ENCODE measurements around the gene SNN.

SNN gene

DNA sequence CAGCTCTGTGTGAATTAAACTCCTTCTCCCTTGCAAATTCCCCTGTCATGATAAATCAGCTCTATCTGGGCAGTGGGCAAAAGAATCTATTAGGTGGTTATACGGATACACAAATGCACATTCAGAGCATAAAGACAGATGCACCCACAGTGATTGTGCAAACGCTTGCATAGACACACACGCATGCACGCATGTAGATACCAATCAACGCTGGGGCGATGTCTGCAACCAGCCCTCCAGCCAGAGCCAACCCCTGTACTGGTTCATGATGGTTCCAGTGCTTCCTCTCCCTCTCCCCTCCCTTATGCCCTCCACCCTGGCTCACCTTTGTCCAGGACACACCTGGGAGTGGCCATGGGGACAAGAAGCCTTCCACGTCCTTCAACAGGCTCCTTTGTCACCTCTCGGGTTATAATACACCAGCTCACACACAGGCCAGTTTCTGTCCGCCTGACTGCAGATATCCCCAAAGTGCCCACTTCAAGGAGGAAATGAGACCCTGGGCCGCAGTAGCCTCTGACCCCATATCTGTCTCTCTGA is 33.1 kb upstream of the SNN start:
- no peak for DNase-seq (ENCODE audit: low spot score)

DNA sequence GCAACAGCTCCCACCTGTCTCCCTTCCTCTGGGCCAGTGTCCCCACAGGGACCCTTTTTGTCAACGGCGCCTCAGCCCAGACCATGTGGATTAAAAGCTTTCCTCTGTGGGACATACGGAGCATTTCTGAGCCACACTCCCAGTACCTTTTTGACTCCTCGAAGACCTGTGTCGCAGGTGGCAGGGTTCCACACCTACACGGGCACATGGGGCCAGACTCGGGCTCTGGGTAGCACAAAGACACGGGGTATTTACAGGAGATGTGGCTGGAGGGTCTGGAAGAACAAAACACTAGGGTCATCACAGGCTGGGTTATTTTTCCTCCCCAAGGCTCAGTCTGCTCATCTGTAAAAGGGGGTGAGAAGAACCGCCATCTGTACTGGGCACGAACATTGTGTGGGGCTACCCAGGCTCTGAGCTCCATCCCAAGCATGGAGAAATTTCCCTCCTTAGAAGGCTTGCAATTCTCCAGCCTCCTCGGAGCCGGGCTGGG is 32.5 kb upstream of the SNN start:
- no peak for DNase-seq (ENCODE audit: low spot score)

DNA sequence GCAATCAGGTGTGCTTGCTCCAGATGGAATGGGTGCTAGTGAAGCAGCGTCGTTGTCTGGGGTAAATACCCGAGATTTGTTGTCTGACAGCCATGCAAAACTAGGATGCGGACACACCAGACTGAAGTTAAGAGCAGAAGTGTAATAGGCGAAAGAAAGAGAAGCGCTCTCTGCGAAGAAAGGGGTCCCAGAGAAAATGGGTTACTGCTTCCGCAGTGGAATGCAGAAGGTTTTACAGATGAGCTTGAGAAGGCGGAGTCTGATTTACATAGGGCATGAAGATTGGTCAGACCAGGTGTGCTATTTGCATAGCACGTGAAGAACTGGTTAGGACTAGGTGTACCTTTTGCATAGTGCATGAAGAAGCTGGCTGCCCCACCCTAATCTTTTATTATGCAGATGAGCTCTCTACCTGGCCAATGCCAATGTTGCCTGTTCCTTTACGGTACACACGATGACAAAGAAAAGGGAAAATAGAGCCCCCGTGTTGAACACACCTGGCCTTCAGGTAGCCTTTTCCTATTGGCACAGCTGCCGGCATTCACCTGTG is 32.0 kb upstream of the SNN start:
- DNase-seq (ENCODE audit: low spot score) = no peak

DNA sequence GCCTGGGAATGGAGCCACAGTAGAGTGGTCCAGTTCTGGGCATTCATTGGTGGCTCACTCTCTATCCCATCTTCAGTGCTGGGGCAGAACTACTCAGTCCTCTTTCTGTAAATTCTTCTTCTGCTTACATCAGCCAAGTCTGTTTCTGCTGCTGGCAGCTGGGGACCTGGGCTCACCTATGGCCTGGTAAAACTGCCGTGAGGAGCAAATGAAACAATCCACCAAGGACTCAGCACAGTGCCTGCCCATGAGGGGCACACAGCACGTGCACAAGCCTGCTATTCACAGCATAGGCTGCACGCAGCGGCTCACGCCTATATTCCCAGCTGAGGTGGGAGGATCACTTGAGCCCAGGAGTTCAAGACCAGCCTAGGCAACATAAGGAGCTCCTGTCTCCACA is 30.9 kb upstream of the SNN start:
- no peak for DNase-seq (ENCODE audit: low spot score)

DNA sequence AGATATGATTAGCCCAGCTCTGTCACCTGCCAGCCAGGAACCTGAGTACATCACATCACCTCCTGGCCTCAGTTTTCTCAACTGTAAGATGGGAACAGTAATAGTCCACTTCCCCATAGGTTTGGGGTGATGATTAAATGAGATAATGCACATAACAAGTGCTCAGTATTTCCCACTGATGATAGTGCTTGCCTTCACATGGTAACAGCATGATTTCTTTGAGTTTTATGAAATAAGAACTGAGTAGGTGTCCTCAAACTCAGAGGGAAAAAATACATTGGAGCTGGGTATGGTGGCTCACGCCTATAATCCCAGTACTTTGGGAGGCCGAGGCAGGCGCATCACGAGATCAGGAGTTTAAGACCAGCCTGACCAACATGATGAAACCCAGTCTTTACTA is 30.1 kb upstream of the SNN start:
- DNase-seq (ENCODE audit: low spot score) = no peak

DNA sequence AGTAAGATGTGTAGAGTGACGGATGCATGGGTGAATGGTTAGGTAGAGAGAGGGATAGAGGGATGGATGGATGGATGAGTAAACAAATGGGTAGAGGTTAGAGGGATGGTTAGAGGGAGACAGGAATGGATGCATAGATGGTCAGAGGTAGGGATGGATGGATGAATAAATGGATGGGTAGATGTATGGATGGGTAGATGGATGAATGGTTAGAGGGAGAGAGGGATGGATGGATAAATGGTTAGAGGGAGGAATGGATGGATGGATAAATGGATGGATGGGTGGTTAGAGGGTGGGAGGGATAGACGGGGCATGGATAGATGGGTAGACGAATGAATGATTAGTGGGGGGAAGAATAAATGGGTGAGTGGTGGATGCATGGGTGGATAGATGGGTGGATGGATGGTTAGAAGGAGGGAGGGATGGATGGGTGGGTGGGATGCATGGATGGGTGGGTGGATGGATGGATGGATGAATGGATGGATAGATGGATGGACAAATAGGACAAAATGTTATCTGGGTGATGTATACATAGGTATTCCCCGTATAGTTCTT is 29.2 kb upstream of the SNN start:
- DNase-seq (ENCODE audit: low spot score) = no peak

DNA sequence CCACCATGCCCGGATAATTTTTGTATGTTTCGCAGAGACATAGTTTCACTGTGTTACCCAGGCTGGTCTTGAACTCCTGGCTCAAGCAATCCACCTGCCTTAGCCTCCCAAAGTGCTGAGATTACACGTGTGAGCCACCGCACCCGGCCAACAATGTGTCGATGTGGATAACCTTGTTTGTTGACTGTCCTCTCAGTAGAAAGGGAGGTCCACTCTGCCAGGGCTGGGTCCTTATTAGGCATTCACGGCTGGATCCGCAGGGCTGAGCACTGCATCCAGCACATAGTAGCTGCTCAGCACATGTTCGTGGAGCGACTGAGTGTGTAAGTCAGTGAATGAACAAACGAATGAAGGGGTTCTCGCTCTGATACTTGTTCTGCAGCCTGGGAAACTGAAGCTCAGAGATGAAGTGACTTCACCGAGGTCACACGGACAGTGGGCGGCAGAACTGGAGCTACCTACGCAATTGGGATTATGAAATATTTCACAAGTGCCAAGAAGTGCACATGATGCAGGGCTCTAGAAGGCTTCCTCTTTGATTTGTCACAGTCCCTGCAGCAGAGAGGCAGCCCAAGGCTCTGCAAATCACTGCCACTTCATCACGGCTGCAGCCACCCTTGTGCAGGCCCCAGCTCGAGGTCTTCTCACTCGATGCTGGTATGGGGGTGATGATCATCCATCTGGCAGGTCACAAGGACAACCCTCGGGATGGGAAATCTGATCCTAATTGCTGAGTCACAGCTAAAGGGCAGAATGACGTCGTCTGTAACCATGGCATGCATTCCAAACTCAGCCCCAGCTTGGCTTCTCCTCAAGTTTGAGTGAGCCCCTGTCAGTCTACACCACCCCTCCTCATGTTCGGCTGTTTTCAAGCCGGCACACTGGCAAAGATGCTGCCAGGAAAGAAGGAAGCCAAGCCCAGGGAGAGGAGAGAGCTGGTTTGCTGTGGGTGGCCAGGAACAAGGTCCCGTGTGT is 28.0 kb upstream of the SNN start:
- DNase-seq (ENCODE audit: low spot score) = peak; percentile 88

DNA sequence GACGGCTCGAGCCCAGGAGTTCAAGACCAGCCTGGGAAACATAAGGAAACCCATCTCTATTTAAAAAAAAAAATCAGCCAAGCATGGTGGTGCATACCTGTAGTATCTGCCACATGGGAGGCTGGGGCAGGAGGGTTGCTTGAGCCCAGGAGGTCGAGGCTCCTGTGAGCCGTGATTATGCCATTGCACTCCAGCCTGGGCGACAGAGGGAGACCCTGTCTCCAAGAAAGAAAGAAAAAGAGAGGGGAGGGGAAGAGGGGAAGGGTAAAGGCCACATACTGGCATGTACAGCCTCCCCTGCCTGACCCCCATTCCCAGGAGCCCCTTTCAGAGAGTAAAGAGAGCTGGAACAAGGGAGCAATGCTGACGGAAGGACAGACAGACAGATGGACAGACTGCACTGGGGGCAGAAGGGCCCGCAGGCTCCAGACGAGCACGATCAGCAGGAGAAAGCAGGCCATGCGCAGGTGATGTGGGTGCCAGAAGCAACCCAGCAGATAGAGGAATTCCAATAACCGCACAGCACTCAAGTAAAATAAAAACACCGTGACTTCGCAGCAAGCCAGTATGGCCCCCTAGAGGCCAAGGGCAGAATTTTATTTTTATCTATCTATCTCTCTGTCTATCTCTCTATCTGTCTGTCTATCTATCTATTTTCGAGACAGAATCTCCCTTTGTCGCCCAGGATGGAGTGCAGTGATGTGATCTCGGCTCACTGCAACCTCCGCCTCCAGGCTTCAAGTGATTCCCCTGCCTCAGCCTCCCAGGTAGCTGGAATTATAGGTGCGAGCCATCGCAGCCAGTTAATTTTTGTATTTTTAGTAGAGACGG is 27.1 kb upstream of the SNN start:
- DNase-seq (ENCODE audit: low spot score) = peak; percentile 73

DNA sequence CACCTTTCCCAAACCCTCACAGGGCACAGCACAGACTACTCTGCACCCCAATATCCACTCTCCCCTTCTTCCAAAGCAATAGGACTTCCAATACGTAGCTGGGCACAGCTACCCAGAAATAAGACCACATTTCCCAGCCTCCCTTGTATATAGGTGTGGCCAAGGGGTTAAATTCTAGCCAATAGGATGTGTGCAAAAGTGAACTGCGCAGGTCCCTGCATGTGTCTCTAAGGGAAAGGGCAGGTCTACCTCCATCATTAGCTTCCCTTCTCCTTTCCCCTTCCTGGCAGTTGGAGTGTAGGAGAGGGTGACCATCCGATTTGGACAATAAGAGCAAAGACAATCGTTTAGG is 25.5 kb upstream of the SNN start:
- DNase-seq (ENCODE audit: low spot score) = no peak

DNA sequence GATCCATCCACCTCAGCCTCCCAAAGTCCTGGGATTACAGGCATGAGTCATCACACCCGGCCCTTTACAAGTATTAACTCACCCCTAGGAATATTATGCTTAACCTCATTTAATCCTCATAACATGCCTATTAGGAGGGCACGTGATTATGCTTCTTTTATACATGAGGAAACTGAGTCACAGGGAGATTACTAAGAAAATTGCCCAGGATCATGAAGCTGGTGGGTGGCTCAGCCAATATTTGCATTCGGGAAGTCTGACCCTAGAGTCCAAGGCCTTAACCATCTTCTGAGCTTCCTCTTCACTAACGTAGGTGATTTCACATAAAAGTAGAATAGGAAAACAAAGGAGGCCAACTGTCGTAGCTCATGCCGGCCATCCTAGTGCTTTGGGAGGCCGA is 19.0 kb upstream of the SNN start:
- DNase-seq (ENCODE audit: low spot score) = no peak

DNA sequence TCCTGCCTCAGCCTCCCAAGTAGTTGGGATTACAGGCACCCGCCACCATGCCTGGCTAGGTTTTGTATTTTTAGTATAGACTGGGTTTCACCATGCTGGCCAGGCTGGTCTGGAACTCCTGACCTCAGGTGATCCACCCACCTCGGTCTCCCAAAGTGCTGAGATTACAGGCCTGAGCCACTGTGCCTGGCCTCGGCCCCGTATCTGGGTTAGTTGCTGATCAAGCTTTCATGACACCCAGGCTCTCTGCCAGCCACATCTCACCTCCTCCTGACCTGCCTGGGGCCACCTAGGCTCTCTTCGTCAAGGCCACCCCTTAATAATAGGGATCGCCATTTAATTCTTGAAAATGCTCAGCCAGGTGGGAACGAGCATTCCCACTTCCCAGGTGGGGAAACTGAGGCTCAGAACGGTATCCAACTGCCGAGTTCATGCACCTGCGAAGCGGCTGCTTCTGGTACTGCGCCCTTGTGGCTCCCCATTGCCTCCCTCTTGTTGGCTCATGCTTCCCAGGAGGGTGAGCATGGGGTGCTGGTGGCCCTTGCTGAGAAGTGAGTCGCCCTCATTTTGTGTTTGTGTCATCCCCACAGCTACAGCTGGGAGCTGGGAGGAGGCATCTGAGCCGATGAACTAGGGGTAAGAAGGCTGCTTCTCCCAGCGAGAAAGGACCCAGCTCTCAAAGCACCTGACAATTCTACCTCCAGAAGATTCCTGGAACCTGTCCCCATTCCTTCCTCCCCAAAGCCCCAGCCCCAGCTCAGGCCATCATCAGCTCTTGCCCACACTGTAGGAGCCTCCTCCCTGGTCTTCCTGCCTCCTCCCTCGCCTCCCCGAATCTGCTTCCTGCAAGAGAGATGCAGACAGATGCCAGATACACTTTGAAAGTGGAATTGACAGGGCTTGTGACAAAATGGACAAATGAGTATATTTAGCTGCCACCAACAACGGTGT is 17.3 kb upstream of the SNN start:
- DNase-seq (ENCODE audit: low spot score) = no peak

DNA sequence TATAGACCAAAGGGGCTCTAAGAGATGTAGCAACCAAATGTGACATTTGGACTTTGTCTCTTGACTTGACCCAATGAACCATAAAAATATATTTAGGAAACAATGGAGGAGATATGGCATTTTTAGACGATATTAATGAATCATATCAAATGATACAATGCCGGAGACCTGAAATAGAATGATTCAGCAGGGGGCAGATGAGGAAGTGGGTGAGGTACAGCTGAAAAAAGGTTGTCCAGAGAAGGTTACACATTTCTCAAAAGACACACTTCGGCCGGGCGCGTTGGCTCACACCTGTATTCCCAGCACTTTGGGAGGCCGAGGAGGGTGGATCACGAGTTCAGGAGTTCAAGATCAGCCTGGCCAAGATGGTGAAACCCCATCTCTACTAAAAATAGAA is 16.5 kb upstream of the SNN start:
- no peak for DNase-seq (ENCODE audit: low spot score)

DNA sequence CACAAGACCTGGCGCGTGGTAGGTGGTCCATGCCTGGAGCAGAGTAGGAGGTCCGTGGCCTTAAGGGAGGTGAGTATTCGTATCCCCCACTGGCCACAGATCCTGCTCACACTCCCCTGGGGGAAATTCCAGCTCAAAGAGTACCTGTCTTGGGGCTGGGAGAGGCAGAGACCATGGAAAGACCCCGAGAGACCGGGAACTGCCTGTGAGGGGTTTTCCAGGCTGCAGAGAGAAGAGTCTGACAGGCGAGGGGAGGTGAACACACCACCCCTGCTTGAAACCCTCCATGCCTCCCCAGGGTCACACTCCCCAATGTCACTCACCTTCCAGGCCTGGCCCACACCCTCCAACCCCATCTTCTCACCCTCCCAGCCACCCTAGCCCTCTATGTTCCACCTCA is 12.6 kb upstream of the SNN start:
- DNase-seq (ENCODE audit: low spot score) = no peak

DNA sequence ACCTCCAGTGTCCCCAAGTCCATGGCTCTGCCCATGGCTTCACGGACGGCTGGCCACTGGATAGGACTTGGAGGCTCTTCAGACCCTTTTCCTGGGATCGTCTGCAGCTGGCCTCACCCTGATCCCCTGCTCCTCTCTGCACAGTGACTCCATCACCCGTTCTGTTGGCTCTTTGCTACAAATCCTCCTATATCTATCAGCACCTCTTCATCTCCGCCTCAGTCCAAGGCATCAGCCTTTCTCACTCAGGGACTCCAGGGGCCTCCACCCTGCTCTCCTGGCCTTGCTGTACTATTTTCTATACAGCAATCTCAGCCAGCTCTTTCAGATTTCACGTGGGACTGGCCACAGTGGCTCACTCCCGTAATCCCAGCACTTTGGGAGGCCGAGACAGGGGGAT is 10.7 kb upstream of the SNN start:
- no peak for DNase-seq (ENCODE audit: low spot score)

DNA sequence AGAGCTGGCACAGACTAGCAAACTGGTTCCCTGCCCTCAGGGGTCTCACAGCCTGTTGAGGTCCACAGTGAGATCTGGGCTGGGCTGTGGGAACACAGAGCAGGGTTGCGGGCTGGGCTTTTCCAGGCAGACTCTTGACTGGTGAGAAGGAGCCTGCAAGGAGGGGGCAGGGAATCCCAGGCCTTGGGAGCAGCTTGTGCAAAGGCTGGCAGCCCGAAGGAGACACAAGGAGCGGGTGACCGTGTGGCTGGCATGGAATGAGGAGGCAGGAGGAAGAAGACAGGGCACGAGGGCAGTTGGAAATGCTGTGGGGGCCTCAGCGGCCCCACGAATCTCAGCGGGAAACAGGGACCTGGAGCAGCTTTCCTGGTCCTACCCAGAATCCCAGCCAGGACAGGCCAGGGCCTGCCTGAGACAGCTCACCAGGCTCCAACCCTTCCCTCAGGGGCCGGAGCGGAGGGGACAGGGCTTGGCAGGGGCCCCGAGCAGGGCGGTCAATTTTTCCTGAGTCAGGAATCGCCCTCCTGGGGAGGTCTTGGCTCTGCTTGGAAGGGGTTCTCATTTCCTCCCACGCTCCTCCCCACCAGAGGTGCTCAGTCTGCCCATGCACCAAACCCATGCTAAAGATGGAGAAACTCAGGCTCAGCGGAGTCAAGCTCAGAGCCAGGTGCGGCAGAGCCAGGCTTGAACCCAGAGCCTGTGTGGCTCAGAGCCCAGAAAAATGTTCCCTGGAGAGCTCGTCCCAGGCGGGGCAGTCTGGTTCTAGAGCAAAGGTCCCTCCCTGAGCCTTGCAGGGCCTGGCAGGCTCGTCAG is 9.2 kb upstream of the SNN start:
- DNase-seq (ENCODE audit: low spot score) = no peak

DNA sequence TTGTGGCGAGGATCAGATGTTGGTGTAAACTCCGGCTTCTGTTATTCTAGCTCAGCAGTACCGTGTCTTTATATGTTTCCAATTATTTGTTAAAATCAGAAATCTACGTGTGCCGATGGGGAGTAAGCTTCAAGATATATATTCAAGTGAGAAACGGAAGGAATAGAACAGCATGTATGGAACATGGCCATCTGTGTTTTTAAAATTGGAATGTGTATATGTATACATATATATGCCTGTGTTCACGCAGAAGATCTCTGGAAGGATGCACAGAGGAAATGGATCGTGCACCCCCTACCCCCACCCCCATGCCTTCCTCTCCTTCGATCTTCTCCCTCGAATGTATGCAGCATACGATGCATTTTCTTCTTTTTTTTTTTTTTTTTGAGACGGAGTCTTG is 7.7 kb upstream of the SNN start:
- no peak for DNase-seq (ENCODE audit: low spot score)

DNA sequence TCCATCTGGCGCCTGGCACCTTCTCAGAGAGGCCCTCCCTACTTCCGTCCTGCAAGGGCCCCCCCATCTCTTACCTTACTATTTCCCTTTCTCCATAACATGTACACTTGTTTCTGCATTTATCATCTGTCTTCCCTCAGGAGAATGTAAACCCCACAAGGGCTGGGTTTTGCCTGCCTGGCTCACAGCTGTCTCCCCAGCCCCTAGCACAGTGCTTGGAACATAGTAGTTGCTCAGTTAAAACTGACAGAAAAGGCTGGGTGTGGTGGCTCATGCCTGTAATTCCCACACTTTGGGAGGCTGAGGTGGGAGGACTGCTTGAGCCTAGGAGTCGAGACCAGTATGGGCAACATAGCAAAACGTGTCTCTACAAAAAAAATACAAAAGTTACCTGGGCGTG is 5.7 kb upstream of the SNN start:
- no peak for DNase-seq (ENCODE audit: low spot score)

DNA sequence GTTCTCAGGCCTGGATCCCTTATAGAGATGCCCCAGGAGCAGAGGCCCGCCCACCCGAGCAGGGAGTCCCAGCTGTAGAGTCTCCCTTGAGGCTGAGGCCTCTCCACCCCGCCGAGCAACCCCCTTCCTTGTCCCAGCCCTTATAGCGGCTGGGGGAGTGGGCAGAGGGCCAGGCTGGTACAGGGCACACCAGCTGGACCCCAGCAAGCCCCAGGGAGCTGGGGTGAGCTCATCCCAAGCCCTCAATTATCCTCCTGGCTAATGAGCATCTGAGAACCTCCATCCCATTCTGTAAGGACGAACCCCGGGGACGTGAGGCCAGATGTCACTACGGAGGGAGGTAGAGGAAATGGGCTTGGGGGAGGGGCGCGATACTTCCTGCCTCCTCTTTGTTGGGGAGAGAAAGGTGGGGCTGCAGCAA is 3.2 kb upstream of the SNN start:
- no peak for DNase-seq (ENCODE audit: low spot score)

DNA sequence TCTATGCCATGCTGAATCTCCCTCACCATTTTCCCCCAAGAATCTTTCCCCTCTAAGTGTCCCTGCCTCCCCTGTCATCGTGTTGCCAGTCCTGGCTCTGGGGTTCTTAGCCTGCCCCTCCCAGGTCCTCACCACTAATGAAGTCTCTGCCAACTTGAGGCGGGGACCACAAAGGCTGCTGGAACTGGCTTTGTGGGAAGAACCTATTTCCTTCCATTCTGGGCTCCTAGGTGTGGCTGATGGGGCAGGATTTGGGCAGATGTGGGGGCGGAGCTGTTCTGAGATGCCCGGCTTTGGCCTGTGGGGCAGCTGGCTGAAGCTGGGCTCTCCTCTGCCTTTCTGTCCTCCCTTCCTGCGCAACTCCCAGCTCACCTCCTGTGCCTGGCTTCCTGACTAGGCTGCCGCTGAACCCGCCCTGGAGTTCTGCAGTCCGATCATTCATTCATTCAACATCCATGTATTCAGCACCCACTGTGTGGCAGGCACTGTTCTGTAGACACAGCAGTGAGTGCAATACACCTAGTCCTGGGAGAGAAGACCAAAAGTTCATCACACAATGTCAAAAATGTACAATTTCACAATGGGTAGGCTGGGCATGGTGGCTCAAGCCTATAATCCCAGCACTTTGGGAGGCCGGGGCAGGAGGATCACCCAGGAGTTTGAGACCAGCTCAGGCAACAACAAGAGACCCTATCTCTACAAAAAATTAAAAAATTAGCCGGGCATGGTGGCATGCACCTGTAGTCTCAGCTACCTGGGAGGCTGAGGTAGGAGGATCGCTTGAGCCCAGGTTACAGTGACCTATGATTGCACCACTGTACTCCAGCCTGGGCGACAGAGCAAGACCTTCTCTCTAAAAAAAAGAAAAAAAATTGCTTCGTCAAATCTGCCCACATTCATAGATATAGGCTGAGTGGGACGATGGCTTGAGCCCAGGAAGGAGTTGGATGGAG is 1.9 kb upstream of the SNN start:
- DNase-seq (ENCODE audit: low spot score) = peak; percentile 33
